ENCODE data around the gene TUBB2B.
"Not testable (repeated sequence)": the region's sequence is repeated elsewhere in the genome, so short reads cannot be mapped to it uniquely, and the experiment has no call there.

TUBB2B gene

GRCh38 chr6:3209114-3210023, 18.1 kb downstream of the TUBB2B start:
- DNase-seq = no peak

- no peak for DNase-seq
These were observed 18.7 kb downstream of the TUBB2B start for GRCh38 chr6:3208775-3209113.

- no peak for DNase-seq
These were observed 19.2 kb downstream of the TUBB2B start for GRCh38 chr6:3208098-3208774.

- no peak for DNase-seq
These were observed 21.0 kb downstream of the TUBB2B start for GRCh38 chr6:3206339-3207015.

- DNase-seq = no peak
These were observed 21.5 kb downstream of the TUBB2B start for GRCh38 chr6:3205913-3206312.

- no peak for DNase-seq
These were observed 22.5 kb downstream of the TUBB2B start for GRCh38 chr6:3204921-3205320.

GRCh38 chr6:3202999-3203696, 24.3 kb downstream of the TUBB2B start:
- no peak for DNase-seq

- DNase-seq = no peak
These were observed 26.1 kb downstream of the TUBB2B start for GRCh38 chr6:3201388-3201787.

- DNase-seq = no peak
These were observed 26.8 kb downstream of the TUBB2B start for GRCh38 chr6:3200682-3201081.

- DNase-seq = no peak
These were observed 28.1 kb downstream of the TUBB2B start for GRCh38 chr6:3199382-3199781.

- DNase-seq = not testable (repeated sequence)
These were observed 29.7 kb downstream of the TUBB2B start for GRCh38 chr6:3197734-3198133.

GRCh38 chr6:3196770-3197169, 30.7 kb downstream of the TUBB2B start:
- DNase-seq = no peak

GRCh38 chr6:3195695-3196497, 31.6 kb downstream of the TUBB2B start:
- no peak for DNase-seq

GRCh38 chr6:3195420-3195694, 32.1 kb downstream of the TUBB2B start:
- no peak for DNase-seq

- DNase-seq = no peak
These were observed 32.7 kb downstream of the TUBB2B start for GRCh38 chr6:3194535-3195419.

GRCh38 chr6:3193102-3193849, 34.2 kb downstream of the TUBB2B start:
- DNase-seq = no peak

GRCh38 chr6:3190779-3191178, 36.7 kb downstream of the TUBB2B start:
- DNase-seq = no peak

- DNase-seq = no peak
These were observed 37.4 kb downstream of the TUBB2B start for GRCh38 chr6:3190056-3190455.

GRCh38 chr6:3189192-3189591, 38.3 kb downstream of the TUBB2B start:
- not testable (repeated sequence) for DNase-seq

GRCh38 chr6:3188262-3188661, 39.2 kb downstream of the TUBB2B start:
- no peak for DNase-seq

GRCh38 chr6:3186974-3187382, 40.5 kb downstream of the TUBB2B start:
- no peak for DNase-seq
